HepG2 (cell line): ENCODE data around the gene ESF1. TPM values are rescaled to one million over a fixed set of nuclear protein-coding genes. Genes with fewer than 3 reads are reported as not detected.

Experiments used
- ARID2 ChIP-seq: sonication (generic); formaldehyde crosslinking; IDR thresholded peaks from 2 replicates; pipeline ENCODE4 v1.8.1; 2022; ENCODE audit warnings: mild to moderate bottlenecking, missing genetic modification reagents, borderline replicate concordance
- ARID4A ChIP-seq: sonication (generic); formaldehyde crosslinking; IDR thresholded peaks from 2 replicates; pipeline ENCODE4 v1.5.0; 2020; ENCODE audit warnings: mild to moderate bottlenecking, missing genetic modification reagents, borderline replicate concordance
- CEBPG ChIP-seq: IDR thresholded peaks from 2 replicates; pipeline ENCODE4 v1.6.1; 2016
- CSRNP1 ChIP-seq: sonication (generic); formaldehyde crosslinking; IDR thresholded peaks from 2 replicates; pipeline ENCODE4 v1.8.1; 2023; ENCODE audit warnings: mild to moderate bottlenecking, missing genetic modification reagents
- DNMT1 ChIP-seq: sonication (generic); formaldehyde crosslinking; IDR thresholded peaks from 2 replicates; pipeline ENCODE4 v1.5.1; 2020; ENCODE audit warnings: mild to moderate bottlenecking, missing genetic modification reagents
- DZIP1 ChIP-seq: sonication (generic); formaldehyde crosslinking; IDR thresholded peaks from 2 replicates; pipeline ENCODE4 v1.5.0; 2020; ENCODE audit warnings: mild to moderate bottlenecking, missing genetic modification reagents
- HOXA3 ChIP-seq: sonication (generic); formaldehyde crosslinking; IDR thresholded peaks from 2 replicates; pipeline ENCODE4 v1.5.0; 2020; ENCODE audit warnings: missing genetic modification reagents
- KLF11 ChIP-seq: IDR thresholded peaks from 2 replicates; pipeline ENCODE4 v1.6.1; 2016; ENCODE audit warnings: missing compliant biosample characterization
- PHF20 ChIP-seq: sonication (generic); formaldehyde crosslinking; IDR thresholded peaks from 2 replicates; pipeline ENCODE4 v1.5.0; 2020; ENCODE audit warnings: mild to moderate bottlenecking, missing genetic modification reagents
- SIN3B ChIP-seq: fragments of 150-350 bp; IDR thresholded peaks from 2 replicates; pipeline ENCODE4 v1.6.1; 2014; ENCODE audit warnings: low read length
- THAP7 ChIP-seq: sonication (generic); formaldehyde crosslinking; IDR thresholded peaks from 2 replicates; pipeline ENCODE4 v1.8.1; 2023; ENCODE audit warnings: mild to moderate bottlenecking, missing genetic modification reagents
- ZNF207 ChIP-seq: fragments of 450-650 bp; IDR thresholded peaks from 2 replicates; pipeline ENCODE4 v1.6.1; 2016; ENCODE audit warnings: antibody characterized with exemption, borderline replicate concordance
- ZNF367 ChIP-seq: sonication (generic); formaldehyde crosslinking; IDR thresholded peaks from 2 replicates; pipeline ENCODE4 v1.4.0; 2020; ENCODE audit warnings: missing genetic modification reagents, borderline replicate concordance
- ZNF746 ChIP-seq: sonication (generic); formaldehyde crosslinking; IDR thresholded peaks from 2 replicates; pipeline ENCODE4 v1.8.0; 2022; ENCODE audit warnings: mild to moderate bottlenecking, missing genetic modification reagents
- ZSCAN12 ChIP-seq: sonication (generic); formaldehyde crosslinking; IDR thresholded peaks from 2 replicates; pipeline ENCODE4 v1.9.0; 2021; ENCODE audit warnings: mild to moderate bottlenecking, missing genetic modification reagents
- ZSCAN25 ChIP-seq: sonication (generic); formaldehyde crosslinking; IDR thresholded peaks from 2 replicates; pipeline ENCODE4 v1.8.0; 2022; ENCODE audit warnings: mild to moderate bottlenecking, missing genetic modification reagents
- ZSCAN5A ChIP-seq: sonication (generic); formaldehyde crosslinking; IDR thresholded peaks from 2 replicates; pipeline ENCODE4 v1.8.0; 2022; ENCODE audit warnings: mild to moderate bottlenecking, missing genetic modification reagents, borderline replicate concordance
- polyA plus RNA-seq, 8 experiments: library from polyadenylated mRNA; depleted of rRNA in 3 of 8; stranded (reverse) in 7 of 8; unstranded in 1 of 8; fragments of >200 nt; fragmentation: Illumina TruSeq in 4 of 8; extraction: Trizol in 4 of 8; gene quantifications; 2 replicates each; pipeline versions ENCODE4 v1.2.1 to v1.2.3, GENCODE V29; 2011 to 2016; ENCODE audit warnings: low read depth in 4 of 8, missing spikeins in 1 of 8, mixed read lengths in 1 of 8; ENCODE audit not compliant: insufficient read depth in 1 of 8
- total RNA-seq, 5 experiments: library from RNA; depleted of rRNA; stranded (reverse); fragments of >200 nt; fragmentation: Illumina TruSeq; extraction: Trizol; gene quantifications; 2 replicates each; pipeline ENCODE4 v1.2.3, GENCODE V29; 2016; ENCODE audit warnings: low read depth in 1 of 5

The ESF1 gene
- total and polyA plus RNA-seq, 2 of the 13 experiments (the other 11 are each of a cell fraction or from before 2014, with no cell fraction given) = 7.3 to 66.9 TPM

- peak; percentile 87 for TF ChIP-seq THAP7 (CRISPR knock-in tag)
- TF ChIP-seq DZIP1 (CRISPR knock-in tag) = peak; percentile 78; the same call in 1 of the 2 replicates
- TF ChIP-seq ZSCAN5A (CRISPR knock-in tag) = peak; percentile 13; the same call in 1 of the 2 replicates
- no peak for TF ChIP-seq ARID2 (CRISPR knock-in tag)
- TF ChIP-seq HOXA3 (CRISPR knock-in tag) = peak; percentile 97
- peak; percentile 63 for TF ChIP-seq CSRNP1
- TF ChIP-seq ARID4A = peak; percentile 99
- peak; percentile 96; the same call in 1 of the 2 replicates for TF ChIP-seq DNMT1 (CRISPR knock-in tag)
- peak; percentile 60; the same call in 1 of the 2 replicates for TF ChIP-seq ZSCAN12
- peak; percentile 97 for TF ChIP-seq PHF20 (CRISPR knock-in tag)
- peak; percentile 78 for TF ChIP-seq CEBPG (CRISPR knock-in tag)
- peak; percentile 72 for TF ChIP-seq ZSCAN25 (CRISPR knock-in tag)
- TF ChIP-seq ZNF367 = peak; percentile 93; the same call in 1 of the 2 replicates
- TF ChIP-seq KLF11 = peak; percentile 86; the same call in 1 of the 2 replicates
- peak; percentile 83 for TF ChIP-seq SIN3B
- peak; percentile 88; the same call in 1 of the 2 replicates for TF ChIP-seq ZNF746 (CRISPR knock-in tag)
- TF ChIP-seq ZNF207 = no peak
These were observed at the start of gene ESF1, which contains the start of gene NDUFAF5 (continued) for GRCh38 chr20:13784893-13785715.
